ENCODE measurements around the gene RAX2.

- TF ChIP-seq, protein P1, sequence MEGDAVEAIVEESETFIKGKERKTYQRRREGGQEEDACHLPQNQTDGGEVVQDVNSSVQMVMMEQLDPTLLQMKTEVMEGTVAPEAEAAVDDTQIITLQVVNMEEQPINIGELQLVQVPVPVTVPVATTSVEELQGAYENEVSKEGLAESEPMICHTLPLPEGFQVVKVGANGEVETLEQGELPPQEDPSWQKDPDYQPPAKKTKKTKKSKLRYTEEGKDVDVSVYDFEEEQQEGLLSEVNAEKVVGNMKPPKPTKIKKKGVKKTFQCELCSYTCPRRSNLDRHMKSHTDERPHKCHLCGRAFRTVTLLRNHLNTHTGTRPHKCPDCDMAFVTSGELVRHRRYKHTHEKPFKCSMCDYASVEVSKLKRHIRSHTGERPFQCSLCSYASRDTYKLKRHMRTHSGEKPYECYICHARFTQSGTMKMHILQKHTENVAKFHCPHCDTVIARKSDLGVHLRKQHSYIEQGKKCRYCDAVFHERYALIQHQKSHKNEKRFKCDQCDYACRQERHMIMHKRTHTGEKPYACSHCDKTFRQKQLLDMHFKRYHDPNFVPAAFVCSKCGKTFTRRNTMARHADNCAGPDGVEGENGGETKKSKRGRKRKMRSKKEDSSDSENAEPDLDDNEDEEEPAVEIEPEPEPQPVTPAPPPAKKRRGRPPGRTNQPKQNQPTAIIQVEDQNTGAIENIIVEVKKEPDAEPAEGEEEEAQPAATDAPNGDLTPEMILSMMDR (conservative IDR thresholded peaks at IDR 0.05 in 1 of 2, IDR thresholded peaks at IDR 0.05 in 1 of 2; ENCODE audit: low read depth in 1 of 2, low read length in 2 of 2) = no peak
- no peak for TF ChIP-seq EZH2 (IDR thresholded peaks at IDR 0.05; ENCODE audit: low read length, missing control alignments)
These were observed 3.3 kb downstream of the RAX2 start for GRCh38 chr19:3768748-3769099.

Data from fibroblast of lung (primary cell).